ENCODE measurements around the gene S100A13.
"Not testable (repeated sequence)": the region's sequence is repeated elsewhere in the genome, so short reads cannot be mapped to it uniquely, and the experiment has no call there.

DNA sequence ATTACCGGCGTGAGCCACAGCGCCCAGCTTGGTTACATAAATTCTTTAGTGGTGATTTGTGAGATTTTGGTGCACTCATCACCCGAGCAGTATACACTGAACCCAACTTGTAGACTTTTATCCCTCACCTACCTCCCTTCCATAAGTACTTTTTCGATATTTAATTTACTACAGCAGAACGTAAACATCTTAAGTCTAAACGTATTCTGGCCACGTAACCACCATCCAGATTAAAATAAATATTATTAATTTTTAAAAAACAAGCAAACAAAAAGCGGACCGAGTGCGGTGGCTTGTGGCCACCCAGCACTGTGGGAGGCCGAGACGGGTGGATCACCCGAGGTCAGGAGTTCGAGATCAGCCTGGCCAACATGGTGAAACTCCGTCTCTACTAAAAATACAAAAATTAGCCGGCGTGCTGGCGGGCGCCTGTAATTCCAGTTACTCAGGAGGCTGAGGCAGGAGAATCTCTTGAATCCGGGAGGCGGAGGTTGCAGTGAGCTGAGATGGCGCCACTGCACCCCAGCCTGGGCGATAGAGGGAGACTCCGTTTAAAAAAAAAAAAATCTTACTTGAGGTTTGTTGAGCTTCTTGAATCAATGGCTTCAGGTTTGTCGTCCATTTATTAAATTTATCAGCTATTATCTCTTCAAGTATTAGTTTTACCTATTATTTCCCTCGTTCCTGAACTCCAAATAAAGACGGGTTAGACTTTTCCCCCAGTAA lies 44.5 kb upstream of the S100A13 start:
- TF ChIP-seq CTCF (IDR thresholded peaks at IDR 0.05; ENCODE audit: low read length): 0 out of 2 replicates have a peak, but pooled peaks have one; percentile 21
- not testable (repeated sequence) for TF ChIP-seq EZH2 (IDR thresholded peaks at IDR 0.05; ENCODE audit: borderline replicate concordance, low read length)

Measured in OCI-LY1 (cell line).